Naive B cell (primary cell): ENCODE results near the gene RAD51B. TPM values are rescaled to one million over a fixed set of nuclear protein-coding genes. Genes with fewer than 3 reads are reported as not detected.

ENCODE experiments used
- ATAC-seq, 2 donors: fragments of 150-1000 bp; cut with Tn5 transposase; 2 replicates each; pipeline ENCODE4 v1.10.0; 2021; ENCODE audit warnings: low read depth in 2 of 2, mild to moderate bottlenecking in 2 of 2, moderate library complexity in 2 of 2
- DNase-seq: peaks from one replicate; pipeline ENCODE4 v3.0.0; 2022
- H3K27ac Mint-ChIP-seq, 6 donors: one replicate each; pipeline ENCODE4 v1.8.0; 2020 to 2022; ENCODE audit warnings: mild to moderate bottlenecking in 6 of 6, mixed read lengths in 6 of 6, moderate library complexity in 5 of 6, inconsistent platforms in 2 of 6
- H3K27me3 Mint-ChIP-seq, 3 donors: one replicate each; pipeline ENCODE4 v1.8.0; 2021 to 2022; ENCODE audit warnings: mixed read lengths in 3 of 3, mild to moderate bottlenecking in 1 of 3
- H3K36me3 Mint-ChIP-seq, 2 donors: one replicate each; pipeline ENCODE4 v1.8.0; 2020 to 2022; ENCODE audit warnings: mixed read lengths in 2 of 2, inconsistent platforms in 1 of 2, mild to moderate bottlenecking in 1 of 2
- H3K4me1 Mint-ChIP-seq, 3 donors: one replicate each; pipeline ENCODE4 v1.8.0; 2020 to 2022; ENCODE audit warnings: mixed read lengths in 3 of 3, inconsistent platforms in 1 of 3, mild to moderate bottlenecking in 1 of 3, moderate library complexity in 1 of 3
- H3K4me3 Mint-ChIP-seq, 8 donors: one replicate each; pipeline ENCODE4 v1.8.0; 2020 to 2022; ENCODE audit warnings: mild to moderate bottlenecking in 8 of 8, mixed read lengths in 8 of 8, moderate library complexity in 8 of 8, inconsistent platforms in 2 of 8
- H3K9me3 Mint-ChIP-seq, 7 donors: one replicate each; pipeline ENCODE4 v1.8.0; 2020 to 2022; ENCODE audit warnings: mixed read lengths in 7 of 7, mild to moderate bottlenecking in 5 of 7, inconsistent platforms in 2 of 7, moderate library complexity in 1 of 7
- polyA plus RNA-seq, 6 donors: library from polyadenylated mRNA; unstranded; fragments of 300-500 nt; fragmentation: Illumina TruSeq; gene quantifications; one replicate each; pipeline ENCODE4 v1.2.3, GENCODE V29; 2021; ENCODE audit warnings: low read depth in 6 of 6

The RAD51B gene
- 10 to 100 TPM; 27.4 to 37.2 (median 31.8) TPM for polyA plus RNA-seq

DNA sequence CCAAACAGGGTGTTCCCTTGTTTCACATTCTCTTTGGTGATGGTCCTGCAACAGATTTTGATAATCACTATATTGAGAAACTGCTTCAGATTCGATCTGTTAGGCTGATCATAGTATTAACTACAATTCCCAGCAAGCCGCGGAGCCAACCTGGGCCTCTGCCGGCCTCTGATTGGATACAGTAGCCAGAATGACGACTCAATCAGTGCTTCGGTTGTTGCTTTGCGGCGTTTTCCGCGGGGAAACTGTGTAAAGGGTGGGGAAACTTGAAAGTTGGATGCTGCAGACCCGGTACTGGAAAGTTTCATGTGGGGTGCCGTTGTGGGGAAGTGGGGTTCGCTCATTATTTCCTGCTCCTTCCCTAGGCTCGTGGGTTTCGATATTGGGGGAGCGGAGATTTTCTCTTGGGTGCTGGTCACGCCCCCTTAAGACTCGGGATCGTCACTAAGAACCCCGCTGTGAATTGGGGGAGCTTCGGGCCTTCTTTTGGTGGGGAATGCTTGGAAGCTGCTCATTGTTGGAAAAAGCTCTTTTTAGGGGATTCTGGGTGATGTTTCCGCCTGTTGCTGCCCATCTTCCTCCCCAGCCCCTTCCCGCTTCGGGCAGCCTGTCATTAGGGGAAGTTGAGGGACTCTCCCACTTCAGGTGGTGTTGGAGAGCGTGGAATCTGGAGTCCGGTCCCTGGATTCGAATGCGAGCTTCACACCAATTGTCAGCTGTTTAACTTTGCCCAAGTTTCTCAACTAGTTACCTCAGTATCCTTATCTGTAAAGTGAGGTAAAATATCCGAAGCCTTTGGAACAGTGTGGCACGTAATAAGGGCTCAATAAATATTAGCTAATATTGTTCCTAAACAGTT, at the start of gene RAD51B:
RAD51B (plus strand) TSS at position 217 of the 859 bp plus-strand sequence.
- H3K27me3 Mint-ChIP-seq, result no peaks in the 10 kb centered on the region
- ATAC-seq, result peak; percentile 61 to 62

GRCh38 chr14:67773844-67774377, 45.7 kb upstream of the RAD51B start:
- no peak overlapping the region for H3K4me3 Mint-ChIP-seq
- peak overlapping the region in 1 of 6 donors; percentile 53 for H3K27ac Mint-ChIP-seq
- no peak for DNase-seq
- ATAC-seq, result no peak
- H3K27me3 Mint-ChIP-seq, result no peaks in the 10 kb centered on the region
- H3K36me3 Mint-ChIP-seq, result peaks cover 50 to 54% of the 10 kb centered on the region in 2 donors
- H3K9me3 Mint-ChIP-seq, result no peaks in the 10 kb centered on the region
- peaks cover 0 to 2% (median 0%) of the 10 kb centered on the region in 3 donors for H3K4me1 Mint-ChIP-seq

More for the DNA sequence above, at the start of gene RAD51B:
- Mint-ChIP-seq H3K4me1 (peaks cover 25 to 58% (median 25%) of the 10 kb centered on the region in 3 donors), H3K27ac (peak within 1 kb of the TSS; percentile 94 to 98 (median 96)), H3K4me3 (peak within 1 kb of the TSS; percentile 97 to 100 (median 98)), H3K9me3 (no peaks in the 10 kb centered on the region), H3K36me3 (no peaks in the 10 kb centered on the region)
- DNase-seq, result peak; percentile 83

DNA sequence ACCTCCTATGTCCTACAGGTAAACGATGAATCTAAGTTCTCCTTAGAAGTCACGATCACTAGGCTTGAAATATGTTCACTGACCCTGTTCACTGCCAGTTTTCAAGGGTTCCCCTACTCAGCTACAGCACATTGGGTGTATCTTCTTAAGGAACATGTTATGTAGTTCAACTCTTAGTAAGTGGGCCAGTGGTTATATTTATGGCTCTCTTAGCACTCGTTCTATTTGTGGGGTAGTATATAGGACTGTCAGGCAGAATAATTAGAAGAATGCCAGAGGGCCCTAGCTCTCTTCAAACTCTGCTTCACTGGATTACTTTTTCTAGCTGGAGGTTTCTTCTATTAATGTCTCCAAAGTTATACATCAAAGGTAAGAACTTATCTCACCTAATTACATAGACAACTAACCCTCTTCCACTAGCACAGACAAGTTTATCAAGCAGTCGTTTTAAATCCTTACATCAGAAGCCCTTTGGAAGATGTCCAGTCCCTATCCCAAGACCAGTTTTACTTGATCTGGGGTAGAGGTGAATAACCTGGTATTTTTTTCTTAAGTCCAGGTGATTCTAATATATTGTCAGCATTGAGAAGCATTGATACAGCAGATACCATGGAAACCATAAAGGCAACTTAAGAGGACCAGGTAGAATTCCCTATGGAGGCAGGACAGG, 42.8 kb upstream of the RAD51B start:
- peaks cover 52 to 55% of the 10 kb centered on the region in 2 donors for H3K36me3 Mint-ChIP-seq

DNA sequence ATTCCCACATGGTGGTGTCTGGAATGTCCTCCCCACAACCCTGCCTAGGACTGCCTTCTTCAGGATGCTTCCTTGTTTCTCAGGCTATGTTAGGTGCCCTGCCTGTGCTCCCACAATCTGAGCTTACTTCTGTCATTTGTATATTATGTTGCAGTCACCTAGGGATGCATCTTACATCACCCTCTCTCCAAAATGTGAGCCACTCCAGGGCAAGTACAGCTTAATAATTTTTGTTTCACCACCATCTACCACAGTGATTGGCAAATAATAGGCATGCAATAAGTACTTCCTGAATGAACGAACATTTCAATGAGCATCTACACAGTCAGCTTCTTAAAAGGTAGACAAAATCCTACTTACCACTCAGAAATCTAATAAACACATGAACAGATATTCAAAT, 40.8 kb upstream of the RAD51B start:
- DNase-seq, result no peak
- Mint-ChIP-seq H3K27ac (peak overlapping the region in 1 of 6 donors; percentile 49), H3K27me3 (no peaks in the 10 kb centered on the region), H3K36me3 (peaks cover 58 to 64% of the 10 kb centered on the region in 2 donors), H3K9me3 (no peaks in the 10 kb centered on the region), H3K4me3 (no peak overlapping the region), H3K4me1 (no peaks in the 10 kb centered on the region)
- ATAC-seq, result no peak

More for the DNA sequence above, 42.8 kb upstream of the RAD51B start:
- no peak overlapping the region for H3K4me3 Mint-ChIP-seq
- no peaks in the 10 kb centered on the region for H3K9me3 Mint-ChIP-seq
- no peak for ATAC-seq
- H3K27me3 Mint-ChIP-seq, result no peaks in the 10 kb centered on the region
- H3K4me1 Mint-ChIP-seq, result peaks cover 0 to 2% (median 0%) of the 10 kb centered on the region in 3 donors
- H3K27ac Mint-ChIP-seq, result no peak overlapping the region
- no peak for DNase-seq

- Mint-ChIP-seq H3K36me3 (peaks cover 51 to 77% of the 10 kb centered on the region in 2 donors), H3K4me3 (no peak overlapping the region), H3K4me1 (no peaks in the 10 kb centered on the region), H3K9me3 (no peaks in the 10 kb centered on the region), H3K27me3 (no peaks in the 10 kb centered on the region), H3K27ac (no peak overlapping the region)
- DNase-seq, result no peak
- ATAC-seq, result no peak
These were observed 37.5 kb upstream of the RAD51B start for GRCh38 chr14:67782090-67782489.

- Mint-ChIP-seq H3K9me3 (no peaks in the 10 kb centered on the region), H3K4me1 (no peaks in the 10 kb centered on the region), H3K27me3 (no peaks in the 10 kb centered on the region), H3K36me3 (peaks cover 57 to 79% of the 10 kb centered on the region in 2 donors), H3K27ac (no peak overlapping the region), H3K4me3 (no peak overlapping the region)
- DNase-seq (no peak), ATAC-seq (no peak)
These were observed 35.2 kb upstream of the RAD51B start for GRCh38 chr14:67784244-67784823.

- Mint-ChIP-seq H3K4me1 (no peaks in the 10 kb centered on the region), H3K9me3 (no peaks in the 10 kb centered on the region), H3K27me3 (no peaks in the 10 kb centered on the region), H3K27ac (peak overlapping the region in 1 of 6 donors; percentile 54), H3K36me3 (peaks cover 63 to 86% of the 10 kb centered on the region in 2 donors), H3K4me3 (no peak overlapping the region)
- no peak for DNase-seq
- no peak for ATAC-seq
These were observed 34.1 kb upstream of the RAD51B start for GRCh38 chr14:67785270-67786109.

GRCh38 chr14:67787673-67788072, 31.9 kb upstream of the RAD51B start:
- Mint-ChIP-seq H3K36me3 (peaks cover 50 to 72% of the 10 kb centered on the region in 2 donors), H3K4me1 (no peaks in the 10 kb centered on the region), H3K4me3 (no peak overlapping the region), H3K9me3 (no peaks in the 10 kb centered on the region), H3K27ac (no peak overlapping the region), H3K27me3 (no peaks in the 10 kb centered on the region)
- DNase-seq, result no peak
- ATAC-seq, result no peak

DNA sequence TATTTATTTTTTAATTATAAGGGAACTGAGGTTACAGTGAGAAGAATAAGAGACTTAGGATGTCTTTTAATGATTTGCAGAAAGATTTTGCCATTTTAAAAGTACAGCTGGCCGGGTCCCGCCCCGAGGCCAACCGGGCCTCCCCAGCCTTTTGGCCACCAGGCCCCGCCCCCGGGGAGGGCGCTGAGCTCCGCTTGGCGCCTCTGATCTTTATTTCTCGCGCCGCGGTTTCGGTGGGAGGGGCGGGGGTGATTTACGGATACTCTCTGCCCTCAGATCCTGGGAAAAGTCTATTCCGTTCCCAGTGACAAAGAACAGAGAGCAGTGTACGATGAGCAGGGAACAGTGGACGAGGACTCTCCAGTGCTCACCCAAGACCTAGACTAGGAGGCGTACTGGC, 20.8 kb upstream of the RAD51B start:
- Mint-ChIP-seq H3K27me3 (no peaks in the 10 kb centered on the region), H3K4me3 (no peak overlapping the region), H3K9me3 (no peaks in the 10 kb centered on the region), H3K36me3 (peaks cover 23 to 36% of the 10 kb centered on the region in 2 donors), H3K4me1 (no peaks in the 10 kb centered on the region), H3K27ac (no peak overlapping the region)
- DNase-seq, result no peak
- ATAC-seq, result no peak

GRCh38 chr14:67800743-67801142, 18.8 kb upstream of the RAD51B start:
- DNase-seq (no peak), ATAC-seq (no peak)
- Mint-ChIP-seq H3K4me3 (no peak overlapping the region), H3K27ac (no peak overlapping the region), H3K27me3 (no peaks in the 10 kb centered on the region), H3K9me3 (no peaks in the 10 kb centered on the region), H3K4me1 (no peaks in the 10 kb centered on the region), H3K36me3 (peaks cover 29 to 39% of the 10 kb centered on the region in 2 donors)

DNA sequence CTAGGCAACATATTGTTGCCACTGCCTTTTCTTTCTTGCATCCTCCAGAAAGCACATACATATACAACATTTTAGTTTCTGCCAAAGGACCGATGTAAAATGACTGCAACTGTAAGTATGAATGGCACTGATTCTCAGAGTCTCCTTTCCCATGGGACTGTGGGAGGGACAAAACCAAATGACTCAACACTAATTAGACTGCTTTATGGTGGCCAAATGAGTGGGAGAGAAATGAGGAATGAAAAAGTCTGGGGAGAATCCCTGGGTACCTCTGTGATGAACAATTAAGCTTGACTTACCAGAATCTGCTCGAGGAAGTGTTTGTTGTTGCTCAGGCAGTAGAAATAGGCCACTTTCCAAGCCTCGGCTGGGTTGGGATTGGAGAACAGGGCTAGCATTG, 13.3 kb upstream of the RAD51B start:
- Mint-ChIP-seq H3K36me3 (peaks cover 28 to 29% of the 10 kb centered on the region in 2 donors), H3K4me3 (no peak overlapping the region)

DNA sequence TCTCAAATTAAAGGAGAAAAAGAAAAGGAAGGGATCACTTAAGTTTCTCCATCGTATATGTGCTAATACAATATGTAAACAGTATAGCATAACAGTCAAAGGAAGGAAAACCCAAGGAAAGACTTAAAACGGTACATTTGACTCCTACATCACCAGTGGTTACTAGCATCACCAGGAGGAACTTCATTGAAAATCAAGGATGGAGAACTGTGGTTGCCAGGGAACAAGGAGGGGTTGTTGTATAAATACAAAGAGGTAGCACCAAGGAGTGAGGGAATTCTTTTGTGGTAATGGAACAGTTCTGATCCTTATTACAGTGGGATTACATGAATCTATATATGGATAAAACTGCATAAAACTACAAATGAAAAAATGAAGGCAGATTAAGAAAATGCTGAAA, 4.8 kb upstream of the RAD51B start:
- ATAC-seq, result no peak
- no peak for DNase-seq
- Mint-ChIP-seq H3K27ac (peak overlapping the region in 4 of 6 donors; percentile 38 to 90 (median 64)), H3K4me3 (peak overlapping the region; percentile 60 to 98 (median 96)), H3K9me3 (no peaks in the 10 kb centered on the region), H3K4me1 (peaks cover 27 to 62% (median 30%) of the 10 kb centered on the region in 3 donors), H3K36me3 (peaks cover 0 to 5% of the 10 kb centered on the region in 2 donors), H3K27me3 (no peaks in the 10 kb centered on the region)

More for the DNA sequence above, 13.3 kb upstream of the RAD51B start:
- no peak overlapping the region for H3K27ac Mint-ChIP-seq
- no peaks in the 10 kb centered on the region for H3K9me3 Mint-ChIP-seq
- H3K4me1 Mint-ChIP-seq, result peaks cover 0 to 2% (median 0%) of the 10 kb centered on the region in 3 donors
- ATAC-seq (no peak), DNase-seq (no peak)
- H3K27me3 Mint-ChIP-seq, result no peaks in the 10 kb centered on the region
